Eye (tissue), 1 donor: ENCODE results near the gene RANBP3L.
"Not testable (repeated sequence)": the region's sequence is repeated elsewhere in the genome, so short reads cannot be mapped to it uniquely, and the experiment has no call there.

Experiments used
- DNase-seq: peaks from one replicate; pipeline ENCODE4 v3.0.0-alpha.2; 2015

The RANBP3L gene

GRCh38 chr5:36283775-36284174, 17.9 kb downstream of the RANBP3L start:
- DNase-seq: not testable (repeated sequence)

- DNase-seq: no peak
Observed at GRCh38 chr5:36281626-36282025, 20.1 kb downstream of the RANBP3L start.

- DNase-seq: no peak
Observed at GRCh38 chr5:36279054-36279698, 22.5 kb downstream of the RANBP3L start.

GRCh38 chr5:36277521-36278176, 24.1 kb downstream of the RANBP3L start:
- no peak for DNase-seq

GRCh38 chr5:36276864-36277263, 24.8 kb downstream of the RANBP3L start:
- DNase-seq: no peak

- DNase-seq: no peak
Observed at GRCh38 chr5:36273809-36274526, 27.7 kb downstream of the RANBP3L start.

- no peak for DNase-seq
Observed at GRCh38 chr5:36272136-36272690, 29.5 kb downstream of the RANBP3L start.

GRCh38 chr5:36270876-36271575, 30.7 kb downstream of the RANBP3L start:
- DNase-seq: no peak

GRCh38 chr5:36270175-36270574, 31.5 kb downstream of the RANBP3L start:
- DNase-seq: no peak

- no peak for DNase-seq
Observed at GRCh38 chr5:36269478-36269877, 32.2 kb downstream of the RANBP3L start.

- DNase-seq: no peak
Observed at GRCh38 chr5:36267905-36268304, 33.8 kb downstream of the RANBP3L start.

GRCh38 chr5:36264202-36264760, 37.4 kb downstream of the RANBP3L start:
- DNase-seq: no peak

- DNase-seq: no peak
Observed at GRCh38 chr5:36261186-36261585, 40.5 kb downstream of the RANBP3L start.

GRCh38 chr5:36253575-36253974, 48.1 kb downstream of the RANBP3L start:
- no peak for DNase-seq

GRCh38 chr5:36252722-36253365, 48.9 kb downstream of the RANBP3L start:
- no peak for DNase-seq

GRCh38 chr5:36251218-36251617, 50.5 kb downstream of the RANBP3L start:
- no peak for DNase-seq

- no peak for DNase-seq
Observed at GRCh38 chr5:36250427-36250826, 51.3 kb downstream of the RANBP3L start.

GRCh38 chr5:36246036-36246800, 55.5 kb downstream of the RANBP3L start:
- no peak for DNase-seq

- DNase-seq: no peak
Observed at GRCh38 chr5:36244076-36244475, 57.6 kb downstream of the RANBP3L start.

GRCh38 chr5:36243653-36244052, 58.0 kb downstream of the RANBP3L start:
- DNase-seq: no peak
